ENCODE measurements around the gene NEUROD2.

NEUROD2 gene

DNA sequence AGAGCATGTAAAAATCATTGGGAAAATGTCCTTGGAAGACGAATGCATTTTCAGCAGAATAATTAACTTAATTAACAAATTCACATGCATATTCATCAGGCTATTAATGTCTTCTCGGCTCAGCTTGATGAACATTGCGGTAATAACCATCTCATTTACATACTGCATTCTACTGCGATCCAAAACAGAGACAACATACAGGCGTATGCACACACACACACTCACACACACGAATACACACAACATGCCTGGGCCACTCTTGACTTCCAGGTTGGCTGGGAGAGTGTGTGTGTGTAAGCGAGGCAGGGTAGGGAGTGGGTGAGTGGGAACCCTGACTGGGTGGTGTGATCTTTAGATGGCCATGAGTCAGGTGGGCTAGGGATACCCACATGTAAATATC lies 44.7 kb downstream of the NEUROD2 start:
- no peak overlapping the region for H4K91ac ChIP-seq (ENCODE audit: low read length)
- H3K9me3 ChIP-seq (ENCODE audit: control insufficient read depth, low read length) = no peaks in the 10 kb centered on the region
- WGBS = 95% methylated on average over 5 of the region's 7 CpGs
- no peak for DNase-seq
- no peak overlapping the region for H2AFZ ChIP-seq (ENCODE audit: low read depth, low read length)
- H3K4me3 ChIP-seq (ENCODE audit: insufficient read depth in 1 of 2, low read depth in 1 of 2, low read length in 2 of 2) = no peak overlapping the region
- H2BK120ac ChIP-seq (ENCODE audit: low read depth, low read length) = no peak overlapping the region
- H2BK15ac ChIP-seq (ENCODE audit: low read depth, poor library complexity, severe bottlenecking) = no peak overlapping the region
- H3K36me3 ChIP-seq (ENCODE audit: control insufficient read depth in 1 of 2, insufficient read depth in 2 of 2, low read depth in 1 of 2, low read length in 2 of 2) = peaks cover 36 to 80% of the 10 kb centered on the region in 2 experiments
- no peak overlapping the region for H3K18ac ChIP-seq (ENCODE audit: low read depth in 1 of 2, low read length in 2 of 2)
- H2AK5ac ChIP-seq (ENCODE audit: low read length, severe bottlenecking) = no peak overlapping the region
- no peak overlapping the region for H3K27ac ChIP-seq (ENCODE audit: low read length, poor library complexity, severe bottlenecking)
- H3K27me3 ChIP-seq (ENCODE audit: control insufficient read depth in 1 of 2, insufficient read depth in 1 of 2, low read length in 2 of 2) = no peaks in the 10 kb centered on the region
- H2BK12ac ChIP-seq (ENCODE audit: low read length in 2 of 2) = no peak overlapping the region
- H3K14ac ChIP-seq (ENCODE audit: low read length in 2 of 2) = no peak overlapping the region
- H3K79me1 ChIP-seq (replicated peaks; ENCODE audit: low read length, poor library complexity, severe bottlenecking) = no peaks in the 10 kb centered on the region
- H4K8ac ChIP-seq (ENCODE audit: low read length) = no peak overlapping the region
- no peak overlapping the region for H3K4ac ChIP-seq (ENCODE audit: low read depth in 1 of 2, low read length in 2 of 2)
- H3K23ac ChIP-seq (ENCODE audit: low read length in 2 of 2) = no peak overlapping the region
- no peak overlapping the region for H3K4me2 ChIP-seq (ENCODE audit: low read length, poor library complexity, severe bottlenecking)
- no peak overlapping the region for H2BK5ac ChIP-seq (ENCODE audit: low read depth, low read length, poor library complexity, severe bottlenecking)
- no peaks in the 10 kb centered on the region for H3K4me1 ChIP-seq (ENCODE audit: control insufficient read depth, insufficient read depth, low read depth, low read length)
- no peak overlapping the region for H3K9ac ChIP-seq (ENCODE audit: low read length)

DNA sequence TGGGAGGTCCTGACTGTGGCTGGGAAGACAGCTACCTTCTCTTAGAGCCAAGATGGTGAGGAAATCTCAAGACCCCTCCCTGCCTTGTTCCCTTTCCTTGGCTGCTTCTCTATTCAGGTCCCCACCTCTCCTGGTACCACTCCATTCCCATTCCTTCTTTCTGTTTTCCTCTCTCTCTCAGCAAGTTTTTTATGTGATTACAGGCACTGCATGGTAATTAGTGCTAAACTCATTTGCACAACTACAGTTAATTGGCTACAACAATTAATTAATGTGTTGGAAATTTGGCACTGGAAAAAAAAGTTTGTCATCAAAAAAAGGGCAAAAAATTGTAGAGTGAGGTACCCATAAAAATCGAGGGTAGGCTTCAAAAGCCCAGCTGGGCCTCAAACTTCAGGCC lies 45.3 kb downstream of the NEUROD2 start:
- Histone ChIP-seq H3K9ac (ENCODE audit: low read length) (no peak overlapping the region), H3K79me1 (replicated peaks; ENCODE audit: low read length, poor library complexity, severe bottlenecking) (no peaks in the 10 kb centered on the region), H2AFZ (ENCODE audit: low read depth, low read length) (no peak overlapping the region), H3K27me3 (ENCODE audit: control insufficient read depth in 1 of 2, insufficient read depth in 1 of 2, low read length in 2 of 2) (no peaks in the 10 kb centered on the region), H3K4me3 (ENCODE audit: insufficient read depth in 1 of 2, low read depth in 1 of 2, low read length in 2 of 2) (no peak overlapping the region), H3K36me3 (ENCODE audit: control insufficient read depth in 1 of 2, insufficient read depth in 2 of 2, low read depth in 1 of 2, low read length in 2 of 2) (peaks cover 31 to 80% of the 10 kb centered on the region in 2 experiments), H4K91ac (ENCODE audit: low read length) (no peak overlapping the region), H3K27ac (ENCODE audit: low read length, poor library complexity, severe bottlenecking) (no peak overlapping the region), H4K8ac (ENCODE audit: low read length) (no peak overlapping the region), H3K4ac (ENCODE audit: low read depth in 1 of 2, low read length in 2 of 2) (no peak overlapping the region), H3K14ac (ENCODE audit: low read length in 2 of 2) (no peak overlapping the region), H3K4me1 (ENCODE audit: control insufficient read depth, insufficient read depth, low read depth, low read length) (no peaks in the 10 kb centered on the region), H3K18ac (ENCODE audit: low read depth in 1 of 2, low read length in 2 of 2) (no peak overlapping the region), H2BK12ac (ENCODE audit: low read length in 2 of 2) (no peak overlapping the region), H3K9me3 (ENCODE audit: control insufficient read depth, low read length) (no peaks in the 10 kb centered on the region), H2AK5ac (ENCODE audit: low read length, severe bottlenecking) (no peak overlapping the region), H2BK15ac (ENCODE audit: low read depth, poor library complexity, severe bottlenecking) (no peak overlapping the region), H2BK120ac (ENCODE audit: low read depth, low read length) (no peak overlapping the region), H3K4me2 (ENCODE audit: low read length, poor library complexity, severe bottlenecking) (no peak overlapping the region), H3K23ac (ENCODE audit: low read length in 2 of 2) (no peak overlapping the region), H2BK5ac (ENCODE audit: low read depth, low read length, poor library complexity, severe bottlenecking) (no peak overlapping the region)
- whole genome bisulfite sequencing = 60% methylated on average over 1 of the region's 1 CpG
- DNase-seq = no peak

DNA sequence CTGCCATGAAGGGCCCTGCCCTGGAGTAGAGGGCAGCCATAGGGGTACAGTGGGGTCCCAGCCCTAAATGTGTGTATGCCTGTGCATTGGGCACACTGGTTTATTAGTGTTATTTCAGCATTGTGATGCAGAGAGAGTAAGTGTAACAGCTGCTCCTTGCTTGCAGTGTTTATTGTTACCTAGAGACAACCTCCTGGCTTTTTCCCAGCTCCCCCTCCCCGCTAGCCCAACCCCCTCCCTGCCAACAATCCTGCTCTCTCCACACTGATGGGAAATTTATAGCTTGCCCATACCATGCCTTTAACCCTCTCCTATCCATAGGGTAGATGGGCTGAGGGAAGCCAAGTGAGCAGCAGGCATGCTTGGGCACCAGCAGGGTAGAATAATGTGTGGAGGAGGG lies 51.3 kb downstream of the NEUROD2 start:
- Histone ChIP-seq H2BK120ac (ENCODE audit: low read depth, low read length) (no peak overlapping the region), H3K14ac (ENCODE audit: low read length in 2 of 2) (no peak overlapping the region), H4K8ac (ENCODE audit: low read length) (no peak overlapping the region), H3K4me3 (ENCODE audit: insufficient read depth in 1 of 2, low read depth in 1 of 2, low read length in 2 of 2) (no peak overlapping the region), H2BK5ac (ENCODE audit: low read depth, low read length, poor library complexity, severe bottlenecking) (no peak overlapping the region), H3K79me1 (replicated peaks; ENCODE audit: low read length, poor library complexity, severe bottlenecking) (peaks cover 2% of the 10 kb centered on the region), H2AFZ (ENCODE audit: low read depth, low read length) (no peak overlapping the region), H3K9me3 (ENCODE audit: control insufficient read depth, low read length) (no peaks in the 10 kb centered on the region), H2BK15ac (ENCODE audit: low read depth, poor library complexity, severe bottlenecking) (no peak overlapping the region), H2AK5ac (ENCODE audit: low read length, severe bottlenecking) (no peak overlapping the region), H3K36me3 (ENCODE audit: control insufficient read depth in 1 of 2, insufficient read depth in 2 of 2, low read depth in 1 of 2, low read length in 2 of 2) (peaks cover 32 to 80% of the 10 kb centered on the region in 2 experiments), H3K27ac (ENCODE audit: low read length, poor library complexity, severe bottlenecking) (no peak overlapping the region), H3K27me3 (ENCODE audit: control insufficient read depth in 1 of 2, insufficient read depth in 1 of 2, low read length in 2 of 2) (no peaks in the 10 kb centered on the region), H2BK12ac (ENCODE audit: low read length in 2 of 2) (no peak overlapping the region), H3K9ac (ENCODE audit: low read length) (no peak overlapping the region), H3K4me1 (ENCODE audit: control insufficient read depth, insufficient read depth, low read depth, low read length) (peaks cover 6% of the 10 kb centered on the region), H3K18ac (ENCODE audit: low read depth in 1 of 2, low read length in 2 of 2) (no peak overlapping the region), H4K91ac (ENCODE audit: low read length) (no peak overlapping the region), H3K4me2 (ENCODE audit: low read length, poor library complexity, severe bottlenecking) (no peak overlapping the region), H3K4ac (ENCODE audit: low read depth in 1 of 2, low read length in 2 of 2) (no peak overlapping the region), H3K23ac (ENCODE audit: low read length in 2 of 2) (no peak overlapping the region)
- 43% methylated on average over 1 of the region's 1 CpG for WGBS
- no peak for DNase-seq

DNA sequence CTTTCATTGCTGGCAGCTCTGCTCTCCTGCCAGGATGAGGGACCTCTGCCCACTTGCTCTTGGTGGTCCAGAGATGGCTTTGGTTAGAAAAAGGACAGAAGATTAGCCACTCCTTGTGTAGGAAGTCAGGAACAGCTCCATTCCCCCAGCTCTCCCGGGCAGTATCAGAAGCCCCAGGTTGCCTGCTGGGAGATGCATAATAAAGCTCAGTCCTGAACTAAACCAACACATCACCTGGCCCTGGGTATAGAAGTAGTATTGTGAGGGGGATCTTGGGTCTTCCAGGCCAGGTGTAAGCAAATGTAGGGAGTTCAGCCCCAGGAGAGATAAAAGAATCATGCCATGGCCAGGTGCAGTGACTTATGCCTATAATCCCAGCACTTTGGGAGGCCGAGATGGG lies 52.4 kb downstream of the NEUROD2 start:
- no peak overlapping the region for H2AFZ ChIP-seq (ENCODE audit: low read depth, low read length)
- no peak overlapping the region for H2BK12ac ChIP-seq (ENCODE audit: low read length in 2 of 2)
- no peaks in the 10 kb centered on the region for H3K27me3 ChIP-seq (ENCODE audit: control insufficient read depth in 1 of 2, insufficient read depth in 1 of 2, low read length in 2 of 2)
- no peak overlapping the region for H2BK5ac ChIP-seq (ENCODE audit: low read depth, low read length, poor library complexity, severe bottlenecking)
- no peak overlapping the region for H3K27ac ChIP-seq (ENCODE audit: low read length, poor library complexity, severe bottlenecking)
- no peak for DNase-seq
- 60% methylated on average over 2 of the region's 2 CpGs for WGBS
- no peak overlapping the region for H4K91ac ChIP-seq (ENCODE audit: low read length)
- peaks cover 2% of the 10 kb centered on the region for H3K79me1 ChIP-seq (replicated peaks; ENCODE audit: low read length, poor library complexity, severe bottlenecking)
- H3K14ac ChIP-seq (ENCODE audit: low read length in 2 of 2) = no peak overlapping the region
- H3K4me1 ChIP-seq (ENCODE audit: control insufficient read depth, insufficient read depth, low read depth, low read length) = peaks cover 6% of the 10 kb centered on the region
- no peak overlapping the region for H2BK120ac ChIP-seq (ENCODE audit: low read depth, low read length)
- peaks cover 29 to 79% of the 10 kb centered on the region in 2 experiments for H3K36me3 ChIP-seq (ENCODE audit: control insufficient read depth in 1 of 2, insufficient read depth in 2 of 2, low read depth in 1 of 2, low read length in 2 of 2)
- H3K18ac ChIP-seq (ENCODE audit: low read depth in 1 of 2, low read length in 2 of 2) = no peak overlapping the region
- H3K4ac ChIP-seq (ENCODE audit: low read depth in 1 of 2, low read length in 2 of 2) = no peak overlapping the region
- H3K9me3 ChIP-seq (ENCODE audit: control insufficient read depth, low read length) = no peaks in the 10 kb centered on the region
- no peak overlapping the region for H3K4me3 ChIP-seq (ENCODE audit: insufficient read depth in 1 of 2, low read depth in 1 of 2, low read length in 2 of 2)
- no peak overlapping the region for H3K4me2 ChIP-seq (ENCODE audit: low read length, poor library complexity, severe bottlenecking)
- H4K8ac ChIP-seq (ENCODE audit: low read length) = no peak overlapping the region
- H2BK15ac ChIP-seq (ENCODE audit: low read depth, poor library complexity, severe bottlenecking) = no peak overlapping the region
- H3K23ac ChIP-seq (ENCODE audit: low read length in 2 of 2) = no peak overlapping the region
- no peak overlapping the region for H3K9ac ChIP-seq (ENCODE audit: low read length)
- H2AK5ac ChIP-seq (ENCODE audit: low read length, severe bottlenecking) = no peak overlapping the region

All from mesenchymal stem cell (in vitro differentiated cells and primary cell).